Panc1 (cell line): ENCODE data around the gene GRAMD1C. TPM values are rescaled to one million over a fixed set of nuclear protein-coding genes. Genes with fewer than 3 reads are reported as not detected.

Source experiments
- ATAC-seq: fragments of 200-7000 bp; cut with Tn5 transposase; 2 replicates; pipeline ENCODE4 v1.9.1; 2020; ENCODE audit warnings: mild to moderate bottlenecking, moderate library complexity
- BruUV-seq: library from RNA; stranded (reverse); fragments of 400-500 nt; replicated peaks from 2 replicates; lab custom pipeline; 2021; lab: Mats Ljungman, UMichigan
- CTCF ChIA-PET: fragments of 300-600 bp; sonication (Branson Sonifier 250); formaldehyde crosslinking; loops from one replicate; lab custom pipeline; 2022; ENCODE audit warnings: antibody characterized with exemption; lab: Charles Lee
- POLR2A ChIA-PET: fragments of 300-600 bp; sonication (Branson Sonifier 250); formaldehyde crosslinking; loops from one replicate; lab custom pipeline; 2022; ENCODE audit warnings: antibody characterized with exemption; lab: Charles Lee
- DNase-seq: peaks from one replicate; pipeline ENCODE4 v3.0.0-alpha.2; 2010; ENCODE audit warnings: low read depth, low spot score
- H3K27ac ChIP-seq: 2 replicates; pipeline ENCODE4 v1.5.1; 2011; ENCODE audit warnings: mild to moderate bottlenecking, low read length, inconsistent platforms
- H3K27me3 ChIP-seq: fragments of 200-500 bp; sonication (Bioruptor generic); 2 replicates; pipeline ENCODE4 v1.6.0; 2014; ENCODE audit warnings: low read length, inconsistent platforms; ENCODE audit not compliant: control insufficient read depth, insufficient read depth
- H3K36me3 ChIP-seq: fragments of 200-500 bp; sonication (Bioruptor generic); 2 replicates; pipeline ENCODE4 v1.5.1; 2014; ENCODE audit warnings: inconsistent platforms, mild to moderate bottlenecking, low read length, moderate library complexity; ENCODE audit not compliant: control insufficient read depth, insufficient read depth
- H3K4me1 ChIP-seq: 2 replicates; pipeline ENCODE4 v1.5.1; 2011; ENCODE audit warnings: inconsistent platforms, mild to moderate bottlenecking, low read length, moderate library complexity; ENCODE audit not compliant: control insufficient read depth, insufficient read depth
- H3K4me3 ChIP-seq, 2 experiments: 2 replicates each; pipeline ENCODE4 v1.5.1; 2011 to 2012; ENCODE audit warnings: low read depth in 2 of 2, low read length in 2 of 2, mild to moderate bottlenecking in 2 of 2, inconsistent platforms in 1 of 2, moderate library complexity in 1 of 2
- H3K9me3 ChIP-seq: fragments of 200-500 bp; sonication (Bioruptor generic); 2 replicates; pipeline ENCODE4 v1.5.1; 2014; ENCODE audit warnings: low read depth, mild to moderate bottlenecking, inconsistent platforms, low read length, moderate library complexity; ENCODE audit not compliant: control insufficient read depth, insufficient read depth
- POLR2AphosphoS5 ChIP-seq: IDR thresholded peaks from 2 replicates; pipeline ENCODE4 v1.6.1; 2012; ENCODE audit warnings: mild to moderate bottlenecking, low read depth, low read length, moderate library complexity
- SIN3A ChIP-seq: IDR thresholded peaks from 2 replicates; pipeline ENCODE4 v1.6.1; 2012; ENCODE audit warnings: low read depth, mild to moderate bottlenecking, low read length, moderate library complexity, borderline replicate concordance; ENCODE audit not compliant: insufficient read depth
- TCF7L2 ChIP-seq: IDR thresholded peaks from 2 replicates; pipeline ENCODE4 v1.6.1; 2011; ENCODE audit warnings: mild to moderate bottlenecking, low read depth, low read length, inconsistent platforms
- in situ Hi-C: cut with HindIII; loops from 2 replicates; pipeline ENCODE4 v1.10.0; 2016; ENCODE audit warnings: low sequenced_read_pairs, low pct_unique_long_range_greater_than_20kb
- intact Hi-C: fragments of 100-400 bp; cut with micrococcal nuclease; formaldehyde crosslinking; loops from one replicate; pipeline ENCODE4 v1.10.0; 2022; ENCODE audit not compliant: unreplicated experiment
- total RNA-seq: library from RNA; stranded (reverse); gene quantifications from one replicate; pipeline ENCODE4 v1.2.1, GENCODE V29; 2021; ENCODE audit not compliant: unreplicated experiment
- TF ChIP-seq, protein P1 (sequence below), 2 experiments: IDR thresholded peaks; 2 replicates each; pipeline ENCODE4 v1.6.1; 2011 to 2012; ENCODE audit warnings: low read depth in 2 of 2, control low read depth in 1 of 2, low read length in 1 of 2, mild to moderate bottlenecking in 1 of 2, moderate library complexity in 1 of 2; ENCODE audit not compliant: insufficient read depth in 1 of 2
- TF ChIP-seq, protein P2 (sequence below): fragments of 450-650 bp; IDR thresholded peaks from 2 replicates; pipeline ENCODE4 v1.5.1; 2017; ENCODE audit warnings: mild to moderate bottlenecking

Gene GRAMD1C
- total RNA-seq, 1 experiment from 2014 or later: 3.9 TPM

DNA sequence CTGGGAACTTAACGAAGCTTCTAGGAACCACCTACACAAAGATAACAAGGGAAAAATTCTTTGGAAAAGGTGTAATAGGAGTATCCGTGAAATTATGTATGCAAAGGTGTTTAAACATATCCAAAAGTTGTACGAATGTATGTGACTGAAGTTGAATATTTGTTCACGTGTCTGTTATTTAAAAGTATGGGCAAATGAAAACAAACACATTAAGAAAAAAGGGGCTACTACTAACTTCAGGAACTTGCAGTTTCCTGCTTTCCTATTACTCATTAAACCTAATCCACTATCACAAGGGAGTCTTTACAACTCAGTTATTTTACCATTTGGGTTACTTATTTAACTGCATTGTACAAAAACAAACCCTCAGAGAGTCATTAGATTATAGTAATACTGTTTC, 33.9 kb upstream of the GRAMD1C start:
- intact Hi-C loops: no loop called here
- Histone ChIP-seq H3K36me3 (peaks cover 4% of the 10 kb centered on the region), H3K27ac (no peak overlapping the region), H3K27me3 (no peaks in the 10 kb centered on the region), H3K4me3 (no peak overlapping the region), H3K9me3 (no peaks in the 10 kb centered on the region), H3K4me1 (no peaks in the 10 kb centered on the region)
- POLR2A ChIA-PET: no interaction called here
- in situ Hi-C loops: no loop called here
- TF ChIP-seq TCF7L2 (no peak), SIN3A (no peak), POLR2AphosphoS5 (no peak)
- TF ChIP-seq, protein P1, sequence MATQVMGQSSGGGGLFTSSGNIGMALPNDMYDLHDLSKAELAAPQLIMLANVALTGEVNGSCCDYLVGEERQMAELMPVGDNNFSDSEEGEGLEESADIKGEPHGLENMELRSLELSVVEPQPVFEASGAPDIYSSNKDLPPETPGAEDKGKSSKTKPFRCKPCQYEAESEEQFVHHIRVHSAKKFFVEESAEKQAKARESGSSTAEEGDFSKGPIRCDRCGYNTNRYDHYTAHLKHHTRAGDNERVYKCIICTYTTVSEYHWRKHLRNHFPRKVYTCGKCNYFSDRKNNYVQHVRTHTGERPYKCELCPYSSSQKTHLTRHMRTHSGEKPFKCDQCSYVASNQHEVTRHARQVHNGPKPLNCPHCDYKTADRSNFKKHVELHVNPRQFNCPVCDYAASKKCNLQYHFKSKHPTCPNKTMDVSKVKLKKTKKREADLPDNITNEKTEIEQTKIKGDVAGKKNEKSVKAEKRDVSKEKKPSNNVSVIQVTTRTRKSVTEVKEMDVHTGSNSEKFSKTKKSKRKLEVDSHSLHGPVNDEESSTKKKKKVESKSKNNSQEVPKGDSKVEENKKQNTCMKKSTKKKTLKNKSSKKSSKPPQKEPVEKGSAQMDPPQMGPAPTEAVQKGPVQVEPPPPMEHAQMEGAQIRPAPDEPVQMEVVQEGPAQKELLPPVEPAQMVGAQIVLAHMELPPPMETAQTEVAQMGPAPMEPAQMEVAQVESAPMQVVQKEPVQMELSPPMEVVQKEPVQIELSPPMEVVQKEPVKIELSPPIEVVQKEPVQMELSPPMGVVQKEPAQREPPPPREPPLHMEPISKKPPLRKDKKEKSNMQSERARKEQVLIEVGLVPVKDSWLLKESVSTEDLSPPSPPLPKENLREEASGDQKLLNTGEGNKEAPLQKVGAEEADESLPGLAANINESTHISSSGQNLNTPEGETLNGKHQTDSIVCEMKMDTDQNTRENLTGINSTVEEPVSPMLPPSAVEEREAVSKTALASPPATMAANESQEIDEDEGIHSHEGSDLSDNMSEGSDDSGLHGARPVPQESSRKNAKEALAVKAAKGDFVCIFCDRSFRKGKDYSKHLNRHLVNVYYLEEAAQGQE (IDR thresholded peaks at IDR 0.05; ENCODE audit: insufficient read depth in 1 of 2, low read depth in 2 of 2, low read length in 1 of 2): no peak
- TF ChIP-seq, protein P2, sequence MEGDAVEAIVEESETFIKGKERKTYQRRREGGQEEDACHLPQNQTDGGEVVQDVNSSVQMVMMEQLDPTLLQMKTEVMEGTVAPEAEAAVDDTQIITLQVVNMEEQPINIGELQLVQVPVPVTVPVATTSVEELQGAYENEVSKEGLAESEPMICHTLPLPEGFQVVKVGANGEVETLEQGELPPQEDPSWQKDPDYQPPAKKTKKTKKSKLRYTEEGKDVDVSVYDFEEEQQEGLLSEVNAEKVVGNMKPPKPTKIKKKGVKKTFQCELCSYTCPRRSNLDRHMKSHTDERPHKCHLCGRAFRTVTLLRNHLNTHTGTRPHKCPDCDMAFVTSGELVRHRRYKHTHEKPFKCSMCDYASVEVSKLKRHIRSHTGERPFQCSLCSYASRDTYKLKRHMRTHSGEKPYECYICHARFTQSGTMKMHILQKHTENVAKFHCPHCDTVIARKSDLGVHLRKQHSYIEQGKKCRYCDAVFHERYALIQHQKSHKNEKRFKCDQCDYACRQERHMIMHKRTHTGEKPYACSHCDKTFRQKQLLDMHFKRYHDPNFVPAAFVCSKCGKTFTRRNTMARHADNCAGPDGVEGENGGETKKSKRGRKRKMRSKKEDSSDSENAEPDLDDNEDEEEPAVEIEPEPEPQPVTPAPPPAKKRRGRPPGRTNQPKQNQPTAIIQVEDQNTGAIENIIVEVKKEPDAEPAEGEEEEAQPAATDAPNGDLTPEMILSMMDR: no peak
- no peak for DNase-seq
- CTCF ChIA-PET: no interaction called here
- no peak for ATAC-seq
- no TSS peak for BruUV-seq

DNA sequence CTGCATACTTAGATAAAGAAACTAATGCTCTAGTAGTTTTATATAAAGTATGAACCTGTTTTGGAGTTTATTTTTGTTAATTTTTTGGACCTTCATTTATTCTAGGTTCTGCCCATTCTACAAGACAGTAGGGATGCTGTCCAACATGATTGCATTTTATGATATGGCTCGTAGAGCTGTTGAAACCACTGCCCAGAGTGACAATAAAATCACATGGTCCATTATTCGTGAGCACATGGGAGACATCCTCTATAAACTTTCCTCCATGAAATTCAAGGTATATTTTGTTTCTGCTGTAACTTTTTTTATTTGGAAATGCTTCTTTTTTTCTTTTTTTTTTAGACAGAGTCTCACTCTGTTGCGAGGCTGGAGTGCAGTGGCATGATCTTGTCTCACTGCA, 33.3 kb upstream of the GRAMD1C start:
- ATAC-seq (no peak), DNase-seq (no peak)
- Histone ChIP-seq H3K27ac (no peak overlapping the region), H3K36me3 (peaks cover 4% of the 10 kb centered on the region), H3K9me3 (no peaks in the 10 kb centered on the region), H3K4me3 (no peak overlapping the region), H3K27me3 (no peaks in the 10 kb centered on the region), H3K4me1 (no peaks in the 10 kb centered on the region)
- ChIA-PET POLR2A (no interaction called here), CTCF (no interaction called here)
- intact Hi-C loops: no loop called here
- TF ChIP-seq POLR2AphosphoS5: no peak
- TF ChIP-seq, protein P1 (IDR thresholded peaks at IDR 0.05; ENCODE audit: insufficient read depth in 1 of 2, low read depth in 2 of 2, low read length in 1 of 2): no peak
- no peak for TF ChIP-seq SIN3A
- TF ChIP-seq, protein P2: no peak
- TF ChIP-seq TCF7L2: no peak
- in situ Hi-C loops: no loop called here
- no TSS peak for BruUV-seq
